H9 (cell line): ENCODE measurements around the gene KIR3DL2. TPM values are rescaled to one million over a fixed set of nuclear protein-coding genes. Genes with fewer than 3 reads are reported as not detected.
"Not testable (repeated sequence)": the region's sequence is repeated elsewhere in the genome, so short reads cannot be mapped to it uniquely, and the experiment has no call there.

ENCODE experiments used
- DNase-seq: peaks from one replicate; pipeline ENCODE4 v3.0.0-alpha.2; 2017
- H2AFZ ChIP-seq: one replicate; pipeline ENCODE4 v1.6.1; 2013; ENCODE audit warnings: mild to moderate bottlenecking, low read length, control low read depth, moderate library complexity
- H2AK5ac ChIP-seq: 2 replicates; pipeline ENCODE4 v1.6.1; 2013; ENCODE audit warnings: low read length, control low read depth, mixed read lengths; ENCODE audit not compliant: insufficient read length
- H2BK120ac ChIP-seq: one replicate; pipeline ENCODE4 v1.6.1; 2013; ENCODE audit warnings: low read depth, mild to moderate bottlenecking, low read length, control low read depth, inconsistent platforms; ENCODE audit not compliant: poor library complexity, severe bottlenecking
- H2BK12ac ChIP-seq: 2 replicates; pipeline ENCODE4 v1.6.1; 2013; ENCODE audit warnings: low read length, control low read depth, mixed read lengths, low read depth; ENCODE audit not compliant: insufficient read length
- H2BK15ac ChIP-seq: 2 replicates; pipeline ENCODE4 v1.6.1; 2013; ENCODE audit warnings: low read depth, low read length, control low read depth
- H2BK20ac ChIP-seq: one replicate; pipeline ENCODE4 v1.6.1; 2013; ENCODE audit warnings: low read depth, mild to moderate bottlenecking, low read length, control low read depth, inconsistent platforms; ENCODE audit not compliant: poor library complexity, severe bottlenecking
- H2BK5ac ChIP-seq: 2 replicates; pipeline ENCODE4 v1.6.1; 2013; ENCODE audit warnings: low read length, control low read depth, mixed read lengths; ENCODE audit not compliant: insufficient read length
- H3K14ac ChIP-seq: 2 replicates; pipeline ENCODE4 v1.6.1; 2013; ENCODE audit warnings: low read length, control low read depth; ENCODE audit not compliant: insufficient read depth
- H3K18ac ChIP-seq: 2 replicates; pipeline ENCODE4 v1.6.1; 2013; ENCODE audit warnings: low read depth, mild to moderate bottlenecking, mixed read lengths, low read length, control low read depth; ENCODE audit not compliant: insufficient read length
- H3K23ac ChIP-seq: 2 replicates; pipeline ENCODE4 v1.6.1; 2013; ENCODE audit warnings: low read length, control low read depth, mixed read lengths, low read depth; ENCODE audit not compliant: insufficient read length
- H3K23me2 ChIP-seq: 2 replicates; pipeline ENCODE4 v1.6.1; 2013; ENCODE audit warnings: low read depth, mild to moderate bottlenecking, mixed read lengths, low read length, control low read depth; ENCODE audit not compliant: insufficient read length, poor library complexity, severe bottlenecking
- H3K27ac ChIP-seq: 2 replicates; pipeline ENCODE4 v1.5.1; 2013; ENCODE audit warnings: low read length, control low read depth, mixed read lengths, low read depth; ENCODE audit not compliant: insufficient read length
- H3K27me3 ChIP-seq: 2 replicates; pipeline ENCODE4 v1.6.1; 2013; ENCODE audit warnings: low read length, control low read depth, inconsistent platforms; ENCODE audit not compliant: insufficient read depth
- H3K4ac ChIP-seq: 2 replicates; pipeline ENCODE4 v1.6.1; 2013; ENCODE audit warnings: low read depth, mild to moderate bottlenecking, control low read depth, inconsistent platforms, low read length, moderate library complexity
- H3K4me1 ChIP-seq: 2 replicates; pipeline ENCODE4 v1.6.1; 2013; ENCODE audit warnings: low read length, control low read depth, inconsistent platforms; ENCODE audit not compliant: insufficient read depth
- H3K4me2 ChIP-seq: 2 replicates; pipeline ENCODE4 v1.6.1; 2013; ENCODE audit warnings: low read length, control low read depth, mixed read lengths; ENCODE audit not compliant: insufficient read length, insufficient read depth
- H3K56ac ChIP-seq: 2 replicates; pipeline ENCODE4 v1.6.1; 2013; ENCODE audit warnings: low read depth, mild to moderate bottlenecking, mixed read lengths, low read length, control low read depth; ENCODE audit not compliant: insufficient read length
- H3K79me1 ChIP-seq: 2 replicates; pipeline ENCODE4 v1.6.1; 2013; ENCODE audit warnings: low read depth, mild to moderate bottlenecking, moderate library complexity, low read length, control low read depth, inconsistent platforms; ENCODE audit not compliant: insufficient read depth, poor library complexity, severe bottlenecking
- H3K79me2 ChIP-seq: 2 replicates; pipeline ENCODE4 v1.6.1; 2013; ENCODE audit warnings: low read length, control low read depth, inconsistent platforms; ENCODE audit not compliant: insufficient read depth
- H3K9ac ChIP-seq: 2 replicates; pipeline ENCODE4 v1.6.1; 2013; ENCODE audit warnings: low read length, control low read depth, mixed read lengths; ENCODE audit not compliant: insufficient read length; ENCODE audit errors: extremely low read depth
- H3K9me3 ChIP-seq: one replicate; pipeline ENCODE4 v1.6.1; 2013; ENCODE audit warnings: low read depth, low read length, inconsistent platforms; ENCODE audit not compliant: control insufficient read depth
- H3T11ph ChIP-seq: one replicate; pipeline ENCODE4 v1.6.1; 2013; ENCODE audit warnings: mild to moderate bottlenecking, low read length, control low read depth, inconsistent platforms
- H4K20me1 ChIP-seq: one replicate; pipeline ENCODE4 v1.6.1; 2013; ENCODE audit not compliant: control insufficient read depth, insufficient read length, insufficient read depth
- H4K5ac ChIP-seq: 2 replicates; pipeline ENCODE4 v1.6.1; 2013; ENCODE audit warnings: low read depth, mild to moderate bottlenecking, mixed read lengths, low read length, control low read depth; ENCODE audit not compliant: insufficient read length
- H4K8ac ChIP-seq: replicated peaks from 2 replicates; pipeline ENCODE4 v1.6.1; 2013; ENCODE audit warnings: low read length, control low read depth, mixed read lengths, low read depth; ENCODE audit not compliant: insufficient read length
- H4K91ac ChIP-seq: 2 replicates; pipeline ENCODE4 v1.6.1; 2013; ENCODE audit warnings: low read depth, mild to moderate bottlenecking, moderate library complexity, mixed read lengths, low read length, control low read depth; ENCODE audit not compliant: insufficient read length
- H3K27ac Mint-ChIP-seq, 3 experiments: 2 replicates in 2 of 3; 3 replicates in 1 of 3; pipeline ENCODE4 v1.8.0; 2020 to 2021; ENCODE audit warnings: mixed read lengths in 3 of 3, mild to moderate bottlenecking in 1 of 3, moderate library complexity in 1 of 3
- H3K27me3 Mint-ChIP-seq: 2 replicates; pipeline ENCODE4 v1.8.0; 2021; ENCODE audit warnings: low read depth, mild to moderate bottlenecking, moderate library complexity, mixed read lengths
- H3K36me3 Mint-ChIP-seq, 3 experiments: 2 replicates in 2 of 3; 3 replicates in 1 of 3; pipeline ENCODE4 v1.8.0; 2020 to 2021; ENCODE audit warnings: low read depth in 3 of 3, mixed read lengths in 3 of 3; ENCODE audit not compliant: insufficient read depth in 1 of 3
- H3K4me1 Mint-ChIP-seq, 2 experiments: 2 replicates each; pipeline ENCODE4 v1.8.0; 2020; ENCODE audit warnings: mixed read lengths in 2 of 2
- H3K4me3 Mint-ChIP-seq, 2 experiments: 2 replicates in 1 of 2; 3 replicates in 1 of 2; pipeline ENCODE4 v1.8.0; 2020 to 2021; ENCODE audit warnings: mild to moderate bottlenecking in 2 of 2, mixed read lengths in 2 of 2, moderate library complexity in 1 of 2
- H3K9me3 Mint-ChIP-seq, 2 experiments: 2 replicates in 1 of 2; 3 replicates in 1 of 2; pipeline ENCODE4 v1.8.0; 2020; ENCODE audit warnings: mild to moderate bottlenecking in 2 of 2, mixed read lengths in 2 of 2, moderate library complexity in 1 of 2
- WGBS: extraction: QIAGEN DNeasy Blood & Tissue Kit; methylation state at CpG from one replicate; pipeline ENCODE4 v1.1.7; 2013; ENCODE audit warnings: missing lambda C conversion rate, low lambda C conversion rate, mixed read lengths; ENCODE audit not compliant: insufficient read length; ENCODE audit errors: extremely low coverage; 5-methylcytosine and 5-hydroxymethylcytosine counted together
- total RNA-seq: library from RNA; stranded (reverse); gene quantifications from 2 replicates; pipeline ENCODE4 v1.2.1, GENCODE V29; 2021

KIR3DL2 gene
- total RNA-seq, 1 experiment from 2014 or later, result not detected

DNA sequence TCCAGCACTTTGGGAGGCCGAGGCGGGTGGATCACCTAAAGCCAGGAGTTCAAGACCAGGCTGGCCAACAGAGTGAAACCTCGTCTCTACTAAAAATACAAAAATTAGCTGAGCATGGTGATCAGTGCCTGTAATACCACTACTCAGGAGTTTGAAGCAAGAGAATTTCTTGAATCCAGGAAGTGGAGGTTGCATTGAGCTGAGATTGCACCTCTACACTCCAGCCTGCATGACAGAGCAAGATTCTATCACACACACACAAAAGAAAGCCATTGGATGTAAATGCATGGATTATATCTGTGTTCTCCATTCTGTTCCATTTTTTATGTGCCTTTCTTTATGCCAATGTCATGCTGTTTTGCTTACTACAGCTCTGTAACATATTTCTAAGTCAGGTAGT lies 8.2 kb downstream of the KIR3DL2 start:
- H3K27me3 Mint-ChIP-seq, H3K56ac ChIP-seq, H3K27ac ChIP-seq, H2BK5ac ChIP-seq, H3K27ac Mint-ChIP-seq, H3K23me2 ChIP-seq, H2AFZ ChIP-seq, H4K91ac ChIP-seq, H3K4me1 Mint-ChIP-seq, H3K79me1 ChIP-seq, H4K8ac ChIP-seq, H3K23ac ChIP-seq, H2BK15ac ChIP-seq, H3K14ac ChIP-seq, H3K4ac ChIP-seq, H3K4me3 Mint-ChIP-seq, H2BK20ac ChIP-seq, H2BK12ac ChIP-seq, DNase-seq, H4K20me1 ChIP-seq, H3K4me1 ChIP-seq, H3T11ph ChIP-seq, H2BK120ac ChIP-seq, H3K4me2 ChIP-seq, H3K27me3 ChIP-seq, H2AK5ac ChIP-seq, H3K18ac ChIP-seq, H3K9ac ChIP-seq, H3K79me2 ChIP-seq, H4K5ac ChIP-seq: not testable (repeated sequence)
- Mint-ChIP-seq H3K36me3 (peaks cover 9 to 21% (median 16%) of the 10 kb centered on the region in 3 experiments; a peak in 6 of 7 replicates), H3K9me3 (peaks cover 77 to 86% of the 10 kb centered on the region in 2 experiments)
- peaks cover 32% of the 10 kb centered on the region for H3K9me3 ChIP-seq
- no CpG with 5 or more reads among the region's 3 CpGs for WGBS

- not testable (repeated sequence) for H3K23me2 ChIP-seq, H4K20me1 ChIP-seq, H2BK20ac ChIP-seq, H3K23ac ChIP-seq, H2BK15ac ChIP-seq, H3K27ac Mint-ChIP-seq, H3K9ac ChIP-seq, H3K27me3 ChIP-seq, H2BK12ac ChIP-seq, H4K8ac ChIP-seq, H3K4me1 Mint-ChIP-seq, H4K5ac ChIP-seq, H3K79me1 ChIP-seq, H2BK5ac ChIP-seq, H4K91ac ChIP-seq, H2AK5ac ChIP-seq, H3K56ac ChIP-seq, H3K4me2 ChIP-seq, H3K18ac ChIP-seq, DNase-seq, H3K79me2 ChIP-seq, H2BK120ac ChIP-seq, H3K4ac ChIP-seq, H3T11ph ChIP-seq, H3K27ac ChIP-seq, H3K4me1 ChIP-seq, H2AFZ ChIP-seq, H3K4me3 Mint-ChIP-seq, H3K27me3 Mint-ChIP-seq, H3K14ac ChIP-seq
- H3K9me3 ChIP-seq, result peaks cover 23% of the 10 kb centered on the region
- Mint-ChIP-seq H3K36me3 (peaks cover 9 to 15% (median 13%) of the 10 kb centered on the region in 3 experiments; a peak in 6 of 7 replicates), H3K9me3 (peaks cover 68 to 78% of the 10 kb centered on the region in 2 experiments)
- WGBS, result no CpG with 5 or more reads among the region's 7 CpGs
Observed at GRCh38 chr19:54859421-54859820, 9.2 kb downstream of the KIR3DL2 start.
